ENCODE data around the gene HOXB6. TPM values are rescaled to one million over a fixed set of nuclear protein-coding genes. Genes with fewer than 3 reads are reported as not detected.

The HOXB6 gene
- total and polyA plus RNA-seq, 3 donors from 2014 or later: 2.0 to 4.3 (median 3.0) TPM

DNA sequence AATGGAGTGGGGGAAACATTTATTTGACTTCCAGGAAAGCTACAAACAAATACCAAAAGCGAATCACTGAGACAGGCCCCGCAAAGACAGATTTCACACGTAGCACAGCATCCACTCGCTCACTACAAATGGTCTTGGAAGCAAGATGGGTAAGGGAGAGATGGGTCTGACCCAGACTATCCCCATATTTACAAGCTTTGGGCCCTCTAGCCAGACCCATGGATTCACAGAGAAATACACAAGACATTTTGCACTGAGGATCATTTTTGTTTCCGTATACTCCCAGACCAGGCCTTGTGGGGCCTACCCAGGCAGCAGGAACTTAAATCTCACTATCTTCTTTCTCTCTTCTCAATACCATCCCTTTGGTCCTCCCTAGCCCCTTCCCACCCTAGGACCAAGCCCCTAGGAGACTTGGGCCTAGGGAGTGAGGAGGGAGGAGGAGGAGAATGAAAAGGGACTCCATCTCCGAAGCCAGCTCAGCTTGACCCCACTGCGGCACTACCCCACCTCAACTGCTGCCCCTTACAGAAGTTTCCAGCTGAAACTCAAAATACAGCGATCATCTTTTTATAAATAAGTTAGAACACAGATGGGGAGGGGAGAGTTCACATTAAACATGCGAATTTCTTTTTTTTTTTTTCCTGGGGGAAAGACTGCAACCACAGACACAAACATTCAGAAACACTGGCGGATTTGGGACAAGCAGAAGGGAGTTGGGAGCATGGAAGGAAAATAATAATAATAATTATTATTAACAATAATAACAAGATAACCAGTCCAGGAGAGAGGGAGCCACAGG lies 13.3 kb downstream of the HOXB6 start:
- H3K27ac ChIP-seq: no peak overlapping the region
- H3K27me3 ChIP-seq: no peaks in the 10 kb centered on the region

DNA sequence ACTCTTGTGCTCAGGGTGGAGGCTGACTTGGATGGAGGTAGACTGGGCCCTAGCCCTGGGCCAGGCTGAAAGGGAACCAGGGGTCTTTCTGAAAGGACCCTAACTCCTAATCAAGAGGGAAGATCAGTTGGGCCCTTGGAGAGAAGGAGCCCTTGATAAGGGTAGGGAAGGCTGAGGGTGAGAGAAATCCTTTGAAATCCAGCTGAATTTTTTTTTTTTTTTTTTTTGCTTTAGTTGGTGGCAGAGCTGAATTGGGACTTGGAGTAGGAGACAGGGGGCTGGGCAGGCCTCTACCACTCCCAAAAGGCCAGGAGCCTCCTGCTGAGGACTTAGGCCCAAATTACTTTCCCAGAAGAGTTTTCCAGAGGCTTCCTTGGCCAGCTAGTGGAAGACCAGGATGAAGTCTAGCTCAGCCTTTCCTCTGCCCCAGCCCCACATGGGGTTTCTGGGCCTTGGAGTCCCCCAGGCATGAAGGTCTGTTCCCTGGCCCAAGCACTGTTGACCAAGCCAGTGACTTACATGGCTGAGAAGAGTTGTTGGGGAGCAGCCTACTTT lies 14.1 kb downstream of the HOXB6 start:
- no peak for TF ChIP-seq POLR2A (IDR thresholded peaks at IDR 0.05)
- TF ChIP-seq, protein P1, sequence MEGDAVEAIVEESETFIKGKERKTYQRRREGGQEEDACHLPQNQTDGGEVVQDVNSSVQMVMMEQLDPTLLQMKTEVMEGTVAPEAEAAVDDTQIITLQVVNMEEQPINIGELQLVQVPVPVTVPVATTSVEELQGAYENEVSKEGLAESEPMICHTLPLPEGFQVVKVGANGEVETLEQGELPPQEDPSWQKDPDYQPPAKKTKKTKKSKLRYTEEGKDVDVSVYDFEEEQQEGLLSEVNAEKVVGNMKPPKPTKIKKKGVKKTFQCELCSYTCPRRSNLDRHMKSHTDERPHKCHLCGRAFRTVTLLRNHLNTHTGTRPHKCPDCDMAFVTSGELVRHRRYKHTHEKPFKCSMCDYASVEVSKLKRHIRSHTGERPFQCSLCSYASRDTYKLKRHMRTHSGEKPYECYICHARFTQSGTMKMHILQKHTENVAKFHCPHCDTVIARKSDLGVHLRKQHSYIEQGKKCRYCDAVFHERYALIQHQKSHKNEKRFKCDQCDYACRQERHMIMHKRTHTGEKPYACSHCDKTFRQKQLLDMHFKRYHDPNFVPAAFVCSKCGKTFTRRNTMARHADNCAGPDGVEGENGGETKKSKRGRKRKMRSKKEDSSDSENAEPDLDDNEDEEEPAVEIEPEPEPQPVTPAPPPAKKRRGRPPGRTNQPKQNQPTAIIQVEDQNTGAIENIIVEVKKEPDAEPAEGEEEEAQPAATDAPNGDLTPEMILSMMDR (IDR thresholded peaks at IDR 0.05): no peak
- Histone ChIP-seq H3K27ac (no peak overlapping the region), H3K36me3 (ENCODE audit: low read depth, missing control alignments) (no peaks in the 10 kb centered on the region), H3K9me3 (no peaks in the 10 kb centered on the region), H3K4me1 (peaks cover 5% of the 10 kb centered on the region), H3K4me3 (no peak overlapping the region), H3K27me3 (no peaks in the 10 kb centered on the region)
- intact Hi-C loops (cut with DNase I; ENCODE audit: low total_unique reads): loop anchor here (10.0 kb wide), 1 partner anchor 96 kb away; no protein-coding TSS in a partner anchor
- no peak for DNase-seq

More for the DNA sequence above, 13.3 kb downstream of the HOXB6 start:
- intact Hi-C loops (cut with DNase I; ENCODE audit: low total_unique reads): loop anchor here (10.0 kb wide), 1 partner anchor 97 kb away; no protein-coding TSS in a partner anchor
- no peak for TF ChIP-seq POLR2A (IDR thresholded peaks at IDR 0.05)
- TF ChIP-seq, protein P1 (IDR thresholded peaks at IDR 0.05): no peak
- no peak for DNase-seq
- H3K4me3 ChIP-seq: no peak overlapping the region
- WGBS, 2 donors: 69 to 77% methylated on average over 10 of the region's 10 CpGs
- no peaks in the 10 kb centered on the region for H3K9me3 ChIP-seq
- H3K4me1 ChIP-seq: no peaks in the 10 kb centered on the region
- no peaks in the 10 kb centered on the region for H3K36me3 ChIP-seq (ENCODE audit: low read depth, missing control alignments)

DNA sequence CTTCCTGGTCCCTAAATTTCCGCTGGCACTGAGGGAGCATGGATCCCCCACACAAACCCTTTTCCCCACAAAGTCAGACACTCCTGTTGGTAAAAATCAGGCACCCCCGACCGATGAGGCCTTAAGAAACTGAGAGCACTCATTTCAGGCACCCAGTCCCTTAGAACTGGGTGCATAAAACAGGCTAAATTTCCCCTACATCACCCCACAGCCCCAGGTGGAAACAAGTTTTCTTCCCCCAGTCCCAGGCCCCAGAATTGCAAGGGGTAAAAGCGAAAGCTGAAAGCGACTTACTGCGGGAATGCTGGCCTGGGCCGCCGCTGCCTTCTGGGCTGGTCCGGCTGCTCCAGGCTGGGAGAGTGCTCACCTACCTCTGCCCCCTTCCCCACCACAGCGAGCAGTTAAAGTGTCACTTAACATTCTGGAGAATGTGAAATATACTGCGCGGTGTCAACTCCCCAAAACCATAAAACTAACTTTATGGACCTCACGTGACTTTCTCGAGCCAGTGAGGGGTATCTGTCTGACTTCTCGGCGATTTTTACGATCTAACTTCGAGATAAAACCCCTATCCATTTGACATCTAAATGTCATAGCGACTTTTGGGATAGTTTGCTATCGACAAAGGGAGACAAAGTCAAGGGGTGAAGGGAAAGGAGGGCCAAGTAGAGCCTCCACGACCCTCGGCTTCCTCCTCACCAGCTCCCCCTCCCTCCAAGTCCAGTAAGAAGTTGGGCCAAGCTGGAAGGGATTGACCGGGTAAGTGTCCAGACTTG lies 14.8 kb downstream of the HOXB6 start, which contains the start of gene HOXB3:
HOXB3 (minus strand) TSS at position 411 of the 776 bp plus-strand sequence. CDS start 37,767 bp downstream, outside the sequence.
- no peak within 1 kb of the TSS for H3K27ac ChIP-seq
- peaks cover 8% of the 10 kb centered on the region for H3K4me1 ChIP-seq
- H3K9me3 ChIP-seq: no peaks in the 10 kb centered on the region
- H3K4me3 ChIP-seq: no peak within 1 kb of the TSS
- H3K36me3 ChIP-seq (ENCODE audit: low read depth, missing control alignments): no peaks in the 10 kb centered on the region
- intact Hi-C loops (cut with DNase I; ENCODE audit: low total_unique reads): loop anchor here (10.0 kb wide), 1 partner anchor 95 kb away; no protein-coding TSS in a partner anchor
- DNase-seq: no peak
- 56 to 57% methylated on average over 23 of the region's 23 CpGs for WGBS, 2 donors
- no peaks in the 10 kb centered on the region for H3K27me3 ChIP-seq
- TF ChIP-seq, protein P1 (IDR thresholded peaks at IDR 0.05): no peak
- no peak for TF ChIP-seq POLR2A (IDR thresholded peaks at IDR 0.05)

DNA sequence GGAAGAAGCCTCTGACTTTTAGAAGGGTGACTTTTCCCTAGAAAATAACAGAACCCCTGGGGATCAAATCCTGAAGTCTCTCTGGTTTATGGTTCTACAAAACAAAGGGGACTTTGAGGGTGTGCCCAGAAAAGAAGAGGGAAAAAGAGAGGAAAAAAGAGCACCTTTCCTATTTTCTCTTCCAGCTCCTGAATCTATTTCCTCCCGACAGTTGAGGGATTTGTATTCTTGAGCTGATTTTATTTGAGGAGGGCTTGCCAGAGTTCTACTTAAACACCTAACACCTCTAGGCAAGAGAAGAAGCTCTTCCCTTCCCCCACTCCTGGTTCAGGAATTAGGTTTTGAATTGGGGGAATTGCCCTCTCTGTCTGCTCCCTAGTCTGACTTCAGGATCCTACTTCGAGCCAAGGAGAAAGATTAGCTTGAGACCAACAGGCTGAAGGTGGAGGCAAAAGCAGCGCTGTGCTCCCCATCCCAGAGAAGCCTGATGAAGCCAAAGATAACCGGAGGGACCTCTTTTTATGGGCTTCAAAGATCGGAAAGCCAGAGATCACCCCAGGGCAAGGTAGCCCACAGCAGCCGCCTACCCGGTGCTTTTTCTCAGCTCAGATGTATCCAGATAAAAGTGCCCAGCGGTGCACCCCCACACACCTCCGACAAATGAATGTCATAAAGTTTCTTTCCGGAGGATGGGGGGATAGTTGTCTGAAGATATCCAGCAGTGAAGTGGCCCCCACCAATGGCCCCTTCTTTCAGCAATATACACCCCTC lies 15.5 kb downstream of the HOXB6 start:
- intact Hi-C loops (cut with DNase I; ENCODE audit: low total_unique reads): no loop called here
- Histone ChIP-seq H3K27me3 (no peaks in the 10 kb centered on the region), H3K27ac (no peak overlapping the region), H3K36me3 (ENCODE audit: low read depth, missing control alignments) (no peaks in the 10 kb centered on the region), H3K4me3 (no peak overlapping the region), H3K4me1 (peaks cover 10% of the 10 kb centered on the region), H3K9me3 (no peaks in the 10 kb centered on the region)
- 26 to 38% methylated on average over 8 to 10 of the region's 10 CpGs for WGBS, 2 donors
- DNase-seq: no peak
- TF ChIP-seq, protein P1 (IDR thresholded peaks at IDR 0.05): no peak
- no peak for TF ChIP-seq POLR2A (IDR thresholded peaks at IDR 0.05)

All from testis (tissue), 3 donors.